GM06990 (cell line): ENCODE data around the gene PHACTR1.
A peak's percentile ranks its signal among the peaks of the same experiment; 100 is the strongest.

Experiments used
- DNase-seq: peaks from one replicate; pipeline ENCODE4 v3.0.0-alpha.2; 2011; ENCODE audit not compliant: insufficient read length; ENCODE audit errors: extremely low read depth
- H3K27me3 ChIP-seq: replicated peaks from 2 replicates; pipeline ENCODE4 v1.6.0; 2011; ENCODE audit warnings: low read length; ENCODE audit not compliant: control insufficient read depth, insufficient read depth
- H3K36me3 ChIP-seq: 2 replicates; pipeline ENCODE4 v1.5.1; 2011; ENCODE audit warnings: low read length; ENCODE audit not compliant: control insufficient read depth, insufficient read depth
- H3K4me3 ChIP-seq: replicated peaks from 2 replicates; pipeline ENCODE4 v1.5.1; 2011; ENCODE audit warnings: low read depth, mild to moderate bottlenecking, control low read depth, low read length
- TF ChIP-seq, protein P1 (sequence below): IDR thresholded peaks from 2 replicates; pipeline ENCODE4 v1.5.1; 2011; ENCODE audit warnings: low read length, control low read depth, mild to moderate bottlenecking, inconsistent platforms; ENCODE audit not compliant: insufficient read depth, poor library complexity, severe bottlenecking

PHACTR1 gene

DNA sequence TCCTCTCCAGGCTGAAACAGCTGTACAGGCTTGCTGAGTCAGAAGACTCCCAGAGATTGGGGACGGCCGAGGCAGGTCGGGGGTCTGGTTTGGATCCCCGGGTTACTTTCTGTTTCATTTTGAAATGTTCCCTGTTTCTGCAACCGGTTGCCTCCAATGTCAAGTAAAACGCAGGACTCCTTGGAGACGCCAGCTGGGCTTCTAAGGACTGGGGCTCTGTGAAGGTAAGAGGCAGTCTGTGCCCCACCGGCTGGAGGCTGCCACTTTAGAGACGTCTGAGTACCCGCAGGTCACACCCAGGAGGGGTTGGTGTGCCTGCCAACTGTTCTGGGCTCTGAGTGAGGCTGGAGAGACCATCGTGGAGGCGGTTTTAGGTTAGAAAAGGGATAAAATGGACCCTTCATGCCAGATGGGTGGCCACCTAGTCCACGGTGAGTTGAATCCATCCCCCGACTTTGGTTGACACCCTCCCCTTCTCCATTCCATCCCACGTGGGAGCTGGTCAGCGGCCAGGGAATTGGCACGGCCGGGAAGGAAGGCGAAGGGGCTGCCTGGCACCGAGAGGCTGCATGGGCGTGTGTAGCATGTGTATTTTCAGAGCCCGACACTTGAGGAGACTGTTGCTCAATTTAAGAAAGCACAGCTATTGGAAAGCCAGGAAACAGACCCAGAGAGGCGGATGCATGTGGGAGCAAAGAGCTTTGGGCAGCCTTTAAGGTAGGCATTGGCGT lies 240.9 kb downstream of the PHACTR1 start:
- Histone ChIP-seq H3K36me3 (no peaks in the 10 kb centered on the region), H3K4me3 (peak overlapping the region; percentile 53), H3K27me3 (no peaks in the 10 kb centered on the region)
- TF ChIP-seq, protein P1, sequence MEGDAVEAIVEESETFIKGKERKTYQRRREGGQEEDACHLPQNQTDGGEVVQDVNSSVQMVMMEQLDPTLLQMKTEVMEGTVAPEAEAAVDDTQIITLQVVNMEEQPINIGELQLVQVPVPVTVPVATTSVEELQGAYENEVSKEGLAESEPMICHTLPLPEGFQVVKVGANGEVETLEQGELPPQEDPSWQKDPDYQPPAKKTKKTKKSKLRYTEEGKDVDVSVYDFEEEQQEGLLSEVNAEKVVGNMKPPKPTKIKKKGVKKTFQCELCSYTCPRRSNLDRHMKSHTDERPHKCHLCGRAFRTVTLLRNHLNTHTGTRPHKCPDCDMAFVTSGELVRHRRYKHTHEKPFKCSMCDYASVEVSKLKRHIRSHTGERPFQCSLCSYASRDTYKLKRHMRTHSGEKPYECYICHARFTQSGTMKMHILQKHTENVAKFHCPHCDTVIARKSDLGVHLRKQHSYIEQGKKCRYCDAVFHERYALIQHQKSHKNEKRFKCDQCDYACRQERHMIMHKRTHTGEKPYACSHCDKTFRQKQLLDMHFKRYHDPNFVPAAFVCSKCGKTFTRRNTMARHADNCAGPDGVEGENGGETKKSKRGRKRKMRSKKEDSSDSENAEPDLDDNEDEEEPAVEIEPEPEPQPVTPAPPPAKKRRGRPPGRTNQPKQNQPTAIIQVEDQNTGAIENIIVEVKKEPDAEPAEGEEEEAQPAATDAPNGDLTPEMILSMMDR, result no peak
- no peak for DNase-seq

DNA sequence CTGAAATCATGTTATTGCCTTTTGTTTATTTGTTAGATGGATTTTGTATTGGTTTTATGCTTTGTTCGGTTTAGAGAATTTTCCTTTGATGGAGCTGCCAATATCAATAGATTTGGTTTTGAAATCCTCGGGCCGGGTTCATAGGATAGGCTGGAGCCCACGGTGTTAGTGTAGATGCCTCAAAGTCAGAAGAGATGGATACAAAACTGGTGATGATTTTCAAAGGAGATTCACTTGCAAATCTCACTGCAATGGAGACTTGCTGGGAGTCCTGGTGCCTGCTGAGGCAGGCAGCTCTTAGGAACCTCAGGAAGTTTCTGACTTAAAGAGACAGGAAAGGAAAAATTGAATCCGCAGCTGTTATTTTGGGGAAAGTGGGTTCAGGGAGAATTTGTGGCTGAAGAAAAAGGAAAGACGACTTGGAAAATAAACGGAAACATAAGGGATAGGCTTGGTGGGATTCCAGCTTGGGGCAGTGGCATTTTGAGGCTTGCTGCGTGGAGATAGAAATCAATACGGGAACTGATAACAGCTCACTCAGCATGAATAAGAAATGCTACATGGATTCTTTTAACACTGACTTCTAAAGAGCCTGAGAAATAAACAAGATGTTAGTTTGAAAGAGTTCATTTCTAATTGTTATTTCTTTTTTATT lies 241.6 kb downstream of the PHACTR1 start:
- Histone ChIP-seq H3K4me3 (no peak overlapping the region), H3K36me3 (no peaks in the 10 kb centered on the region), H3K27me3 (no peaks in the 10 kb centered on the region)
- no peak for DNase-seq
- TF ChIP-seq, protein P1, result no peak

DNA sequence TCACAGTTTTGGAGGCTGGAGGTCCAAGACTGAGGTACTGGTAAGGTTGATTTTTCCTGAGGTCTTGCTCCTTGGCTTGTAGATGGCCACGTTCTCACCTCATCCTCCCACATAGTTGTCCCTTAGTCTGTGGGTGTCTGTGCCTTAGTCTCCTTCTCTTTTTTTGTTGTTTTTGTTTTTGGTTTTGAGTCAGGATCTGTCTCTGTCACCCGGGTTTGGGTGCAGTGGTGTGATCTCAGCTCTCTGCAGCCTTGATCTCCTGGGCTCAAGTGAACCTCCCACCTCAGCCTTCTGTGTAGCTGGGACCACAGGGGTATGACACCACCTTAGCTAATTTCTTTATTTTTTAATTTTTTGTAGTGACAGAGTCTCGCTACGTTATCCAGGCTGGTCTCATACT lies 245.2 kb downstream of the PHACTR1 start:
- no peaks in the 10 kb centered on the region for H3K27me3 ChIP-seq
- H3K4me3 ChIP-seq, result no peak overlapping the region
- no peak for DNase-seq
- TF ChIP-seq, protein P1, result no peak
- H3K36me3 ChIP-seq, result no peaks in the 10 kb centered on the region

DNA sequence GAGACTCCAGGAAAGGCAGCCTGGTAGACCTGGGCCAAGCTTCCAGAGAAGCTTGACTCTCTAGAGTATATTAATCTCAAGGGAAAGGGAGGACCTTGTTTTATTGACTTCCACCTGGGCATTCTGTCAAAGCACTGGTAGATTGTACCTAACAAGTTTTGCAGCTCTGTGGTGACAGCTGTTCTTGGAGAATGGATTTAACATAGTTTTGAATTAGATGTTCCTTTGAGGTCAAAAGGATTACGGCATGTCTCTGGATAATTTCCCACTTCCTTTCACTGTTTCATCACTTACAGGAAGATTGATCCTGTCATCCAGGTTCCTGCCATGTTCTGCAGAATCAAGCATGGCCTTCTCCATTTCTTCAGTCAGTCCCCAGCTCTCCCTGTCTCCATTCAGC lies 246.0 kb downstream of the PHACTR1 start:
- Histone ChIP-seq H3K27me3 (no peaks in the 10 kb centered on the region), H3K36me3 (no peaks in the 10 kb centered on the region), H3K4me3 (no peak overlapping the region)
- TF ChIP-seq, protein P1, result no peak
- DNase-seq, result no peak

DNA sequence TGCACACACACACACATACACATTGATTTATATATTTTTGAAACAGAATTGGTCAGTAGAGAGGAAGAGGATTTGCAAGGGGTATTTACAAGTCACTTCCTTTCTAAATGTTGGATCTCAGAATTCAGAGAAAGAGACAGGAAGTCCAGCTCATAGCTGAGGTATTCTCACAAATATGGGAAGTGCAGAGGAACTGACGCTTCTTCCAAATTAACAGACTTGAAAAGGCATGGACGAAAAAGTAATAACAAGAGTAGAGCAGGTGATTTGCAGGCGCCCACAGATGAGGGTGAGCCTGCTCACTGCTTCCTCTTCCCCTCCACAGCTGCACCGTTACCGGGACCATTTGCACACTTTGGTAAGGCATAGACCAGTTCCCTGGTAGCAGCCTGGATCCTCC lies 246.4 kb downstream of the PHACTR1 start:
- DNase-seq, result no peak
- no peaks in the 10 kb centered on the region for H3K27me3 ChIP-seq
- H3K36me3 ChIP-seq, result no peaks in the 10 kb centered on the region
- H3K4me3 ChIP-seq, result no peak overlapping the region
- TF ChIP-seq, protein P1, result no peak

DNA sequence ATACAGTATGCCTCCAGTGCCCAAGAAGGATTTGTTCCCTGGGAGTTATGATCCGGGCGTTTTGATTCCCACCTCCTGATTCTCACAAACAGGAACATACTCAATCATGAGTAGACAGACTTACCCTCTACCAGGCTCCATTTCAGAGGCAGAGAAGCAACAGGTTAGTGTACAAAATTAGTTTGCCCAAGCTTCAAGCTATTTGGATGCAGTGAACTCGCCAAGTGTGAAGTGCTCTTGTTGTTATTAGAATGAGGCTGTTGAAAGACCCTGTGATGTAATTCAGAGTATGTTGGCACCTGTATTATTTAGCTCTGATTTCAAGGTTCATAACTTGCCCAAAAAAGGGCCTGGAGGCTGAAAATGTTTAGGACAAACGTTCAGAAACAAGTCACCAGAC lies 247.0 kb downstream of the PHACTR1 start:
- DNase-seq, result no peak
- no peaks in the 10 kb centered on the region for H3K36me3 ChIP-seq
- no peak overlapping the region for H3K4me3 ChIP-seq
- H3K27me3 ChIP-seq, result no peaks in the 10 kb centered on the region
- TF ChIP-seq, protein P1, result no peak
